Measurements from ENCODE around the gene MYH11.
"Not testable (repeated sequence)": the region's sequence is repeated elsewhere in the genome, so short reads cannot be mapped to it uniquely, and the experiment has no call there.

The MYH11 gene

GRCh38 chr16:15743657-15744056 lies 113.2 kb downstream of the MYH11 start:
- DNase-seq, result no peak

DNA sequence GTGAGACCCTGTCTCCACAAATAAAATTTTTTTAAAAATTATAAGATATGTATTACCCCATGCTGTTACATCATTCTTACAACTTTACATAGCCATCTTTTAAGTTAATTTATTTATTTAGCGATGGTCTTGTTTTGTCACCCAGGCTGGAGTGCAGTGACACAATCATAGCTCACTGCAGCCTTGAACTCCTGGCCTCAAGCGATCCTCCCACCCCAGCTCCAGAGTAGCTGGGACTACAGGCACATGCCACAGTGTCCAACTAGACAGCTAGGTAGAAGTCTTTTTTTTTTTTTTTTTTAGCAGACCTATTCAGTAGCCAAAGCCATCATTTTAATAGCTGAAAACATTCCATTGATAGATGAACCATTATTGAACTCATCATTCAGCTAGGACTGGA lies 114.1 kb downstream of the MYH11 start:
- DNase-seq, result no peak

GRCh38 chr16:15741207-15741871 lies 115.5 kb downstream of the MYH11 start:
- no peak for DNase-seq

GRCh38 chr16:15739950-15740349 lies 116.9 kb downstream of the MYH11 start:
- no peak for DNase-seq

- no peak for DNase-seq
Measured at GRCh38 chr16:15739464-15739863, 117.4 kb downstream of the MYH11 start.

DNA sequence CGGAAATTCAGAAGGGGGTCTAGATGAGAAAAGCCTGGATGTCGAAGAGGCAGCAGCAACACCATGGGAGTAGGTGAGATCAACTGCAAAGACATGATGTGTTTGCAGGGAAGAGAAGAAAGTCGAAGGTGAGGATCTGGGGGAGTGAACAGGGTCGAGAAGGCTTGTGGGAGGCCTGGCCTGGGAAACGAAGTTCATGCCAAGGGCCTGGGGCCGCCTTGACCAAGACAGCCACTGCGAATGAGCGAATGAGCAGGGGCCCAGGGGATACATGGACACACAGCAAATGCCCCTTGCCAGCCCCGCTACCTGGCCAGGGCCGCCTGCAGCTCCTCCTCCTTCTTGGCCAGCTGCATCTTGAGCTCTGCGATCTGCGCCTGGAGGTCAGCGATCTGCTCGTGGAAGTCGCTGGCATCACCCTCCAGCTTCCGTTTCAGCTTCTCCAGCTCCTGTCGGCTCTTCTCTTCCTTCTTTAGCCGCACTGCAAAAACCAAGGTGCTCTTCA lies 119.6 kb downstream of the MYH11 start:
- no peak for DNase-seq

- no peak for DNase-seq
Measured at GRCh38 chr16:15736529-15736928, 120.3 kb downstream of the MYH11 start.

GRCh38 chr16:15735610-15736009 lies 121.2 kb downstream of the MYH11 start:
- no peak for DNase-seq

GRCh38 chr16:15732416-15732815 lies 124.4 kb downstream of the MYH11 start:
- DNase-seq, result no peak

DNA sequence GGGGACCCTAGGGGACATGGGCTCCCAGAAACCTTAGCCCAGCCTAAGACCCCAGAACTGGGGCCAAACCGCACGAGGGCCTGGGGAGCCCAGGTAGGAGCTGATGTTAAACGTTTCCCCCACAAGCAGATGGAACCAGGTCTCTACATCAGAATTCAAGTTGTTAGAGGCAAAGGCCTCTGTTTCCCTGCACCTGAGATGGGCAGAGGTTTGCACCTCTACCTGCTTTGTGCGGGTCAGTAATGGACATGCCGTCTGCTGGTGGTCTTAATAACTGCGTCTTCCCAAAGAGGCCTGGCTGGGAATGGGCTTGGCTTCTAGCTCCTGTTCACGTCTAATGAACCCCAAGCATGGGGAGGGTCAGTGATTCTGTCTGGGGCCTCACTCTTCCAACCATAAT lies 127.7 kb downstream of the MYH11 start:
- DNase-seq, result no peak

DNA sequence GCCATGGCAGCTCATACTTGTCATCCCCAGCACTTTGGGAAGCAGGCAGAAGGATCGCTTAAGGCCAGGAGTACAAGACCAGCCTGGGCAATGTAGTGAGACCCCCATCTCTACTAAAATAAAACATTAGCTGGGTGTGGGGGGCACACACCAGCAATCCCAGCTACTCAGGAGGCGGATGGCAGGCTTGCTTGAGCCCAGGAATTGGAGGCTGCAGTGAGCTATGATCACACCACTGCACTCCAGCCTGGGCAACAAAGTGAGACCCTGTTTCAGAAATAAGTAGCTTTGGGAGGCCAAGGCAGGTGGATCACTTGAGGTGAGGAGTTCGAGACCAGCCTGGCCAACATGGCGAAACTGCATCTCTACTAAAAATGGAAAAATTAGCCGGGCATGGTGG lies 129.1 kb downstream of the MYH11 start:
- not testable (repeated sequence) for DNase-seq

DNA sequence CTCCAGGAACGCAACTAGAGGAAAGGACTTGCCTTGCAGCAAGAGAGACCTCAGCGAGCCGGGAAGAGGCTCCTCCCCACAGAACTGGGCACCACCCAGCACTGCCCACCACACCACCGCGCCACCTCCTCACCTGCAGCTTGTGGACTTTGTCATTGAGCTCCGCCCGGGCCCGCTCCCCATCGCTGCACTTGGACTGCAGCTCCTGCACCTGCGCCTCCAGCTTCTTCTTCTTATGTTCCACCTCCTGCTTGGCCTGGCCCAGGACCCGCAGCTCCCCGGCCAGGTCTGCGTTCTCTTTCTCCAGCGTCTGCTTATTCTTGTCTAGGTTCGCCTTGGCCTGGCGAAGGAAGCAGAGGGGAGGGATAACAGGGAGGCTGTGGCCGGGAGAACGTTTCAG lies 130.1 kb downstream of the MYH11 start:
- no peak for DNase-seq

DNA sequence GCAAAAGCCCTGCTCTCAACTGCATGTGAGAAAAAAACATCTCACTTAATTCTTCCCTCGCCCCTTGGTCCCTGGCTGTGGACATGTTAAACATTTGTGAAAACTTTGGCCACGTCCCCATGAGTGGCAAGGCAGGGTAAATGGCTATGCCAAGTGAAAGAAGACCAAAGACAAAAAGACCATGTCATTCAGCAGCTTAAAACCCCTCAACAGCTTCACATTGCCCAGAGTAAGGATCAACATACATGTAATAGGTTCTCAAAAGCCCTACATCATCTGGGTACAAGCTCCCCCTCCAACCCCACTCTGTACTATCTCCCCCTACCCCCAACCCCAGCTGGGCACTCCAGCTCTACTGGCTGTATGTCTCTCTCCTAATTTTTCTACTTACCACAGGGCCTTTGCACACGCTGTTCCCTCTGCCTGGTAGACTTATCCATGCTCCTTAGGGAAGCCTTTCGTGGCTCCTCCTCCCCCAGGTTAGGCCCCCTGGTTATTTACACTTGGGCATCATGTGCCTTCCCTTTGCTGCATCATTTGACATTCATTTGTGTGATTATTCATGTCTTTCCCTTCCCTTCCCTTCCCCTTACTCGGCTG lies 131.1 kb downstream of the MYH11 start:
- no peak for DNase-seq

- DNase-seq, result no peak
Measured at GRCh38 chr16:15723808-15724207, 133.0 kb downstream of the MYH11 start.

GRCh38 chr16:15721018-15721417 lies 135.8 kb downstream of the MYH11 start:
- no peak for DNase-seq

DNA sequence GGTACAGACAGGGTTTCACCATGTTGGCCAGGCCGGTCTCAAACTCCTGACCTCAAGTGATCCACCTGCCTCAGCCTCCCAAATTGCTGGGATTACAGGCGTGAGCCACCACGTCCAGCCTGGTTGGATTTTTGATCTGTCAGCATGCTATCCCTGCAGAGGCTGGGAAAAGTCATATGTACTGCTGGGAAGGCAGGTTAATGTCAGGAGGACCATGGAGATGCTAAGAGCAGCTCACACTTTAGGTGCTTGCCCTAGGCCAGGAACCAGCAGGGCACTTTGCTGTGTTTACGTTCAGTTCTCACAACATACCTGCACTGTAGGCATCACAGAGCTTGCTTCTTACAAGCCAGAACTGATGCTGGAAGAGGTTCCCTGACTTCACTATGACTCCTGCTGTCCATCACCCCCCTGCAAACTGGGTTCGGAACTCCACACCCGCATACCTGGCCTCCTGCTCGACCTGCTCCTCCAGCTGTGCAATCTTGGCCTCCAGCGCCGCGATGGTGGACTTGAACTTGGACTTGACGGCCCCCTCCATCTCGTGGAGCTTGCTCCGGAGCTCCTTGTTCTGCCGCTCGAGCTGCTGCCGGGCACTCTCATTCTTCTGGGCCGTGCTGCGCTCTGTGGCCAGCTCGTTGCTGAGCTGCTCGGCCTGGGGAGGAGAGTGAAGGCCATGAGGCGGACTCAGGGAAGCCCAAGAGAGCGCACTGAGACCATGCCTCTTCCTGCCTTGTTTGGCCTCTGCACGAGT lies 140.0 kb downstream of the MYH11 start:
- no peak for DNase-seq

DNA sequence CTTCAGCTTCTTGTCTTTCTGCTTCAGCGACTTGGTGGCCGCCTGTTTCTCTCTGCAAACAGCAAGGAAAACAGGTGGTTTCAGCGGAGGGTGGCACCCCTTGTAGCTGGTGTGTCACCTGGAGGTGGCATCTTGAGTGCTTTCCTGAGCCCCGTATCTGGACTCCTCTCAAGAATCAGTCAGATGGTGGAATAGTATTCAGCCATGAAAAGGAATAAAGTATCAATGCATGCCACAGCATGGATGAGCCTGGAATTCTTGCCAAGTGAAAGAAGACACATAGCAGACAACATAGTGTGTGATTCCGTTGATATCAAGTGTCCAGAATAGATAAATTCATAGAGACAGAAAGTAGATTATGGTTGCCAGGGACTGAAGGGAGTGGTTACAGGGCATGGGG lies 141.6 kb downstream of the MYH11 start:
- no peak for DNase-seq

GRCh38 chr16:15714393-15715172 lies 142.2 kb downstream of the MYH11 start:
- no peak for DNase-seq

DNA sequence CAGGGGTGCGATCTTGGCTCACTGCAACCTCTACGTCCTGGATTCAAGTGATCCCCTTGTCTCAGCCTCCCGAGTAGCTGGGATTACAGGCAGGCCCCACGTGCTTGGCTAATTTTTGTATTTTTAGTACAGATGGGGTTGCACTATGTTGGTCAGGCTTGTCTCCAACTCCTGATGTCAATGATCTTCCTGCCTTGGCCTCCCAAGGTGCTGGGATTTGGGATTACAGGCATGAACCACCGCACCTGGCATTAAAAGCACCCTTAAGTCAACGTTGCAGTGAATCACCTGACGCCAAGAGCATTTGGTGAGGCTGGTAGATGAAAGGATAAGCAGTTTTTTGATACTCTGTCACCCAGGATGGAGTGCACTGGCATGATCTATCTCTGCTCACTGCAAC lies 147.8 kb downstream of the MYH11 start:
- no peak for DNase-seq

DNA sequence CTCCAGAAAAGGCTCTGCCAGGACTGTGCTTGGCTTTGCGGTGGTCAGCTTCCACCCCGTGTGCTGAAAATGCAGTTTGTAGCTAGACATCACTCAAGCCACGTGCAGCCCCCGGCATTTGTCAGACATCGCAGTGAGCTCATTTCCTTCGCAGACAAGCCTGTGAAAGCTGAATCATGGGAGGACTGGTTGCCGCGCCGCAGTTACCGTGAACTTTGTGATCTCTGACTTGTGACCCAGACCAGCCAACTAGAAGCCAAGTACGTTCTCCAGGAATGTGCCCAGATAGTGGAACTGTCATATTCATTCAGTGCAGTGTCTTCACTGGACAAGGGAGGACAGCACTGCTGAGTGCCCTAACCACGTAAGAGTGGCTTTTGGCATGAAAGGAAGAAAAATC lies 148.7 kb downstream of the MYH11 start:
- no peak for DNase-seq

DNA sequence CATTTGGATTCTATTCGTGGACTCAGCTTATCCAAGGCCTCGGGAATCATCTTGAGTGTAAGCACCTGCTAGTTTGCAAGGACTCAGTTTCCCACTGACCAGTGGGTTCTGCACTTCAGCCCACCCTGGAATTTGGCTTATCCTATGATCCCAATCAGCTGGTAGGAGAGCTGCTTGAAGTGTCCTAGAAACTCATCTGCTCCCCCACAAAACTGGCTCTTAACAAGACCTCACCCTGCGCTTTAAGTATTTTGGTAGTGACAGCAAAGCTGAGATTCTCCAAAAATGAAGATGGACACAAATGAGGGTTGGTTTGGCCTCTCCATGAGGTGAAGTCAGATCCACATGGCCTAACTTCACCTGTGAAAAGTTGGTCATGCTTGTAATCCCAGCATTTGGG lies 149.5 kb downstream of the MYH11 start:
- DNase-seq, result no peak

GRCh38 chr16:15705064-15705565 lies 151.7 kb downstream of the MYH11 start:
- no peak for DNase-seq

- peak; percentile 28 for DNase-seq
Measured at GRCh38 chr16:15704545-15704987, 152.3 kb downstream of the MYH11 start.
